ENCODE results near the gene ESF1.

DNA sequence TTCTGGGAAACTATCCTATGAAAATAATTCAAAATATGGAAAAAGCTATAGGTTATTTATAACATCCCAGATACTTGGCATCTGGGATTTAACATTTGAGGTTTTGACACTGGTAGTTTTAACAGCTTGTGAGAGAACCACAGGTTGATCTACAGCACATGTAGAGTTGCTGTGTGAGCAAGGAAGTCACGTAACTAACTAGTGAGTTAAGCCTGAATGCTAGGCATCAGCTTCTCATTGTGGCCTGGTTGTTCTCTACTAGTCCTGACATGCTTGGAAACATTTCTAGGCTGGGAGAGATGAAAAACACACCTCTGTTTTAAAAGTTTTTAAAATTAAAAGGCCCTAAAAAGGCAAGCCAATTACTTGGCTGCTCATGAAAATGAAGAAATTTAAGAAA is 28.2 kb downstream of the ESF1 start:
- TF ChIP-seq CTCF (IDR thresholded peaks at IDR 0.05; ENCODE audit: control extremely low read depth in 1 of 3, insufficient read depth in 1 of 3, low read depth in 1 of 3, low read length in 3 of 3) (no peak), RXRA (IDR thresholded peaks at IDR 0.05; ENCODE audit: insufficient read depth, low read depth, low read length) (no peak), POLR2AphosphoS5 (IDR thresholded peaks at IDR 0.05; ENCODE audit: low read depth, low read length) (no peak), GTF2F1 (IDR thresholded peaks at IDR 0.05; ENCODE audit: borderline replicate concordance, low read depth, low read length) (no peak), GABPA (IDR thresholded peaks at IDR 0.05; ENCODE audit: borderline replicate concordance, insufficient read depth, low read length) (no peak), ASH2L (IDR thresholded peaks at IDR 0.05; ENCODE audit: low read length) (no peak), TEAD4 (IDR thresholded peaks at IDR 0.05; ENCODE audit: low read depth, low read length) (no peak), POLR2A (IDR thresholded peaks at IDR 0.05; ENCODE audit: control extremely low read depth in 1 of 2, low read depth in 2 of 2, low read length in 2 of 2) (no peak)
- TF ChIP-seq, protein P1, sequence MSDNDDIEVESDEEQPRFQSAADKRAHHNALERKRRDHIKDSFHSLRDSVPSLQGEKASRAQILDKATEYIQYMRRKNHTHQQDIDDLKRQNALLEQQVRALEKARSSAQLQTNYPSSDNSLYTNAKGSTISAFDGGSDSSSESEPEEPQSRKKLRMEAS (IDR thresholded peaks at IDR 0.05) = no peak

All from H1 (cell line).